ENCODE measurements around the gene CFI. TPM values are rescaled to one million over a fixed set of nuclear protein-coding genes. Genes with fewer than 3 reads are reported as not detected.

The CFI gene
- total RNA-seq (ENCODE audit: insufficient read depth, low replicate concordance), result 13.0 TPM

DNA sequence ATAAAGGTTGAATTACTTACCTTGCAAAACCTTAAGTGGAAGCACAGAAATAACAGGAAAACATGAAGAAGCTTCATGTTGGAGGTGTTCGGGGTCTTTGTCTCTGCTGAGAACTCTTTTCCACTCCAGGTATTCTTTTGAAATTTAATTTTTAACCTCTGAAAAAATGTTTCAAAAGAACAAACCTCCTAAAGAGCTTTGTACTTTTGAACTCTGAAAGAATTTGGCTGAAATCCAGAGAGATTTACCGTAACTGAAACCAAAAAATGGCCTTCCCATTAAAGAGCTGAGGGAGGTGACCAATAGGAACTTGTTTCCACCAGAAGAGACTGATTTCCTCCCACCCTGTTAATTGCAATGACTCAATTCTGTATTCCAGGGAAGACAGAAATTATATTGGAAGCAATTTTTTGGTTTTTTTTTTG, at the start of gene CFI:
TSS of gene CFI (minus strand) at position 105 of the 425 bp plus-strand sequence. CDS start at position 77, 28 bp downstream.
- peak; percentile 82 for DNase-seq (ENCODE audit: low spot score)

DNA sequence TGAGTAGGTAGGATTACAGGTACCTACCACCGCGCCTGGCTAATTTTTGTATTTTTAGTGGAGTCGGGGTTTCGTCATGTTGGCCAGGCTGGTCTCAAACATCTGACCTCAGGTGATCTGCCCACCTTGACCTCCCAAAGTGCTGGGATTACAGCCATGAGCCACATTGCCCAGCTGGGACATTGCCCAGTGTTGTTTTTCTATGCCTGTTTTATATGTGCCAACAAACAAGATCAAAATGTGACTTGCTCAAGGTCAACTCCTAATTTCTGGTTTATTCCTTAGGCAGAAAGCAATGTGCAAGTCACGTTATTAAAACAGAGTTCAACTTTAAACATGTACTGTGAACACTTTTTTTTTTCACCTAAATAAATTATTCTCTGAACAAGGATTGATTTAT, 48.8 kb upstream of the CFI start:
- no peak for DNase-seq (ENCODE audit: low spot score)

DNA sequence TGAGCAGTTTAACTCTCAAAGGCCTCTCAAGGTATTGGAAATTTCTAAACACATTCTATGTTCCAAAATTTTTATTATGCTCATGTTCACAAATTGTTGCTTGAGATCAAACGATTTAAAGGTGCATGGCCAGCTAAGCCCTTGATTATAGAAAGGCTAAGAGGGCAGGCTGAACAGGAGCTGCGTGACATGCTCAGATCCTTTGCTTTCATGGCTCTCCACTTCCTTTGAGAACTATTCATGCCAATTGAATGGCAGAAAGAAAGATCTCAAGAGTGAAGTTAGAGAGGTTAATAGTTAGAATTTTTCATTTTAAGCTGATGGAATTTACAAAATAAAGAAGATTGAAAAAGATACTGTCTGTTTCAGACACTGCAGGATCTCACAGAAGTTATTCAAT, 46.7 kb upstream of the CFI start:
- DNase-seq (ENCODE audit: low spot score), result no peak

DNA sequence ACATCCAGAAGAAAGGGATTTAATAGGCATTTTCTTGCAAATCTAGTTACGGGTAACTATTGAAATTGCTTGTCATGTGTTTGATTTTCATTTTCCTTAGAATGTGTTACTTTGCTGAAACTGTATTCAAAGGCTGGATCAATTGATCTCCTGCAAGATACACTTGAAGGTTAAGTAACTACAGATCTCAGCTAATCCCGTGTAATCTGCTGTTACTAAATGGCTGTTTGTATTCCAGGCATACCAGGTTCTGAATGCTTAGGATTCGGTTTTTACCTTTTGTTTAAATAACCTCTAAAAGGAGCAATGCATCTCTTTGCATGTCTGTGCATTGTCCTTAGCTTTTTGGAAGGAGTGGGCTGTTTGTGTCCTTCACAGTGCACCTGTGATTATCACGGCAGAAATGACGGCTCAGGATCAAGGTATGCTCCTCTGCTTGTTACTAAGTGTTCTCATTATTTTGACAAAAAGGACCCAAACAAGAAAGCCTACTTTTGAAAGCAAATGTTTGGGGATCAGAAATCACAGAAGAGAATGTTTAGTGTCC, 46.2 kb upstream of the CFI start, which contains the start of gene LRIT3:
TSS of gene LRIT3 (plus strand) at position 212 of the 547 bp plus-strand sequence. CDS start at position 307, 95 bp downstream.
- no peak for DNase-seq (ENCODE audit: low spot score)

DNA sequence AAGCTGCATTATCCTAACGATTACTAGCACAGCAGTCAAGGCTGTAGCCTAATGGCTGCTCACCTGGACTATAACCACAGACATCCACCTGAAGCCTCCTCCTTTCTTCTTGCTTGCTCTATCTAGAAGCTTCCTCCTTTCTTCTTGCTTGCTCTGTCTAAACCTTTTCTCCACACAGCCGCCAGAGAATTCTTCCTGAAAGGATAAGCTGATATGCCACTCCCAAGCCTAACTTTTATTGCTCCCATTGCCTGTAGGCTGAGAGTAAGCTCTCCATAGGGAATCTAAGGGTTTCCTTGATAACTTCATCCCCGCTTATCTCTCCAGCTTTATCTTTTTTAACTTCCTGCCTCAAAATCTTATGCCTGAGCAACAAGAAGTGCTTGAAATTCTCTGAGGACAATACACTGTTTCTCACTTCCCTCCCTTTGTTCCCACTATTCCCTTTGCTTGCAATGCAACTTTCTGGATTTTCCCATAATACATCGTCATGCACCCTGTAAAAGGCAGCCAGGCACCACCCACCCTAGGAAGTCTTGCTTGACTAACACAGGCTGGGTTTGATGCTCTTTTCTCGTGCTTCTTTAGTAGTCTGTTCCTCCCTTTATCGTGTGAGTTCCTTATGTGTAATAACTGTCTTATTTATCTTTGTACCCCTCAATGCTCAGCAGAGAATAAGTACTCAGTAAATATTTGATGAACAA, 44.7 kb upstream of the CFI start:
- peak; percentile 63 for DNase-seq (ENCODE audit: low spot score)

DNA sequence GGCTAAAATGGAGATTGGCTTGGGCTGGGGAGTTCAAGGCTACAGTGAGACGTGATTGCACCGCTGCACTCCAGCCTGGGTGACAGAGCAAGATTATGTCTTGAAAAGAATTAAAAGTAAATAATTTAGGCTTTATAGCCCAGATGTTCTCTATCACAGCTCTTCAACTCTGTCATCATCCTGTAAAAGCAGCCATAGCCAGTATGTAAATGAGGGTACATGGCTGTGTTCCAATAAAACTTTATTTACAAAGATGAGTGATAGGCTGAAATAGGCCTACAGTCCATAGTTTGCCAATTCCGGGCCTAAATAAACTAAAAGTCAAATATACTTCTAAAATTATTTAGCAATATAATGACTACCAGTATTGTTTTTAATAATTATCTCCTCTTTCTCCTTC, 35.2 kb upstream of the CFI start:
- no peak for DNase-seq (ENCODE audit: low spot score)

DNA sequence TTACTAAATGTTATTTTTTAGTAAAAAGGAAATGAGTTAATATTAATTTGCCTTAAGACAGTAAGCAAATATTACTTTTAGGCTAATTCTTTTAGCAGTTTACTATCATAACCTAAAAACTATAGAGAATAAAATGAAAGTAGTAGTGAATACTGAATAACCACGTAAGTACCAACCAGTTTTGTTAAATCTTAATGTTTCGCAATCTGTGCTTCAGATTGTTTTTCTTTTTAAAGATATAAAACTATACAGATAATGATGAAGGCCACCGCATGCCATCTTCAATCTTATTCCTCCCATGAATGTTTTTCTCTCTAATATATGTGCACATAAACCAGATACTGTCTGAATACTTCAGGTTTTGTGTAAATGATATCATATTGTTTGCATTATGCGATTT, 32.0 kb upstream of the CFI start:
- no peak for DNase-seq (ENCODE audit: low spot score)

DNA sequence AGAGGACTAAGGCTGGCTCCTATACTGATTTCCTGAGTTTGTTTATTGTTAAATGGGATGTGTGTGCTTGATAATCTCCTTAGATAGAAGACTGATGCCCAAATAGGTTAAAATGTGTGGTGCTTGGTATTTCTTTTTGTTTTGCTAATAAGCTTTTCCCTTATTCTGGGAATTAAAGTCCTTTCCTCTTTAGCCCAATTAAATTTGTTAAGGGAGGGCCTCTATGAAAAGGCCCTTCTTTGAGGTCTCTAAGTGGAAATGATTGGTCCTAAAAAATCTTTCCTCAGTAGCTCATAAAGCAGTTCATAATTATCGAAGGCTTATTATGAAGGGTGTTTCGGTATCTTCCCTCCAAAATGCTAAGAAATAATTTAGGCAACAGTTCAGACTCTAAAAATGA, 25.9 kb upstream of the CFI start, which contains the start of gene RRH:
TSS of gene RRH (plus strand) at position 301 of the 400 bp plus-strand sequence. CDS start at position 357, 56 bp downstream.
- no peak for DNase-seq (ENCODE audit: low spot score)

DNA sequence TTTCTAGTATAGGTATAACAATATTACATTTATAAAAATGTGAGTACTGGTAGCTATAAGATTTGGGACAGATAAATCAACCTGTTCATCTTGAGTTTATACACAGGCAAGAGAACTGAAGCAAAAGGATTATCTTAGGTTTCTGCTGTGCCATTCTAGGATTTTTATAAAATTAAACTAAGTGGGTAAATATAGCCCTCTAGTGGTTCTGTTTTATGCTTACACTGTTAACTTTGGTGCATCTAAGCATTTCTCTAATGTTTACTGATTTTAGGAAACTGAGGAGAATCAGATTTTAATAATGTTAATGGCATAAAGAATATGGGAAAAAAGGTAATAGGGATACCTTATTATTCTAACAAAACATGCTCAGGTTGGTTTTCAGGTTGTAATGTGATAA, 24.9 kb upstream of the CFI start:
- peak; percentile 54 for DNase-seq (ENCODE audit: low spot score)

DNA sequence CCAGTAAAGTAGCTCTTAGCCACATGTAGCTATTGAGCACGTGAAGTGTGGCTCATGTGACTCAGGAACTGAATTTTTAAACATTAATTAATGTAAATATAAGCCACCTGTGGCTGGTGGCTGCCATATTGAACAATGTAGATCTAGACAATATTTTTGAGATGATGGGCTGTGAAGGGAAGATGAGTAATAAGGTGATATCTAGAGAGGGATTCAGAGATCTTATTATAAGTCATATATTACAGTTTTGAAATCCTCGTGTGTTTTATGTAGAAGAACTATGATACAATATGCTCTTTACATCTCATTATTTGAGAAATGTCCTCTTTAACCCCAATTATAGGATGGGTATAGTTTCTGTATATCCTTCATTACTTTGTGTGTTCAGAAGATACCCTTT, 19.4 kb upstream of the CFI start:
- no peak for DNase-seq (ENCODE audit: low spot score)

DNA sequence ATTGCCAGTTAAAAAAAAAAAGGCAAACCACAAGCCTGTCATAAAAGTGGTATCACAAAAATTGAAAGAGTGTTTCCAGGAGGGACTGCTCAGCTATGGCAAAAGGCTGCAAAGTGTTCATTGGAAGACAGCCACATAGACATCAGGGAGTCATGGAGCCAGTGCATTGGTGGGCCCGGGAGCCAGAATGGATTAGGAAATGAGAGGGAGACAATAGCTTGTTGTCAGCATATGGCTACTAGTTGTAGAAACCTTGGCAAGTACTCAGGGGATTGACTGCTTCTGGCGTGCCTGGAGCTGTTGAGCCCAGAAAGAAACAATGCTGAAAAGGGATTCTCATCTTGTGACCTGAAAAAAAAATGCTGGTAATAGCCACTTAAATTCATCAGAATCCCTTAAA, 18.8 kb upstream of the CFI start:
- DNase-seq (ENCODE audit: low spot score), result no peak

DNA sequence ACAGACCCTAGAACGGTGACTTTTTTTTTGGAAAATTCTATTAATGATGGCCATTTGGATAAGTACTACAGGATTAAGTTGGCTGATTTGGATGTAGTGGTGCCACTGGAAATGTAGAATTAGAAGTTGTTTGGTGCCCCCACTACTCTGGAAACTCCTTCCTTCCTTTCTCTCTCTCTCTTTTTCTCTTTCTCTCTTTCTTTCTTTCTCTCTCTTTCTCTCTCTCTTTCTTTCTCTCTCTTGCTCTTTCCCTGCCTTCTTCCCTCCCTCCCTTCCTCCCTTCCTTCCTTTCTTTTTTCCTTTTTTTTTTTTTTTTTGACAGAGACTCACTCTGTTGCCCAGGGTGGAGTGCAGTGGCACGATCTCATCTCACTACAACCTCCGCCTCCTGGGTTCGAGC, 16.5 kb upstream of the CFI start:
- DNase-seq (ENCODE audit: low spot score), result no peak

DNA sequence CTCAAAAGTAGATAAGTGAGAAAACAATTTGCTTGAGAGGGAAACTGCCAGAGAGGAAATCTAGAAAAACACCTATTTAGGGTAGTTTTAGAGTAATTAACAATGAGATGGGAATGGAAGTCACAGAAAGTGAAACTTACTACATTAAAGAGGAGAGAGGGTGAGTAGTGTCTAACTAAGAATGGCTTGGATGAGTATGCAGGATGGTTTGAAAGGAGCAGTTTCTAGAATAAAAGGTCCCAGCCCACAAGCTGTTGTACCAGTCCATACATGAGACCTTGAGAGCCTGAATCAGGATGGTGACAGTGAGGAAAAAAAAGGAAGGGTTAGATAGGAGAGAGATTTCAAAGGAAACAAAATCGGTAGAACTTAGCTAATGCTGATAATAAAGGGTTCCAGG, 15.1 kb upstream of the CFI start:
- no peak for DNase-seq (ENCODE audit: low spot score)

DNA sequence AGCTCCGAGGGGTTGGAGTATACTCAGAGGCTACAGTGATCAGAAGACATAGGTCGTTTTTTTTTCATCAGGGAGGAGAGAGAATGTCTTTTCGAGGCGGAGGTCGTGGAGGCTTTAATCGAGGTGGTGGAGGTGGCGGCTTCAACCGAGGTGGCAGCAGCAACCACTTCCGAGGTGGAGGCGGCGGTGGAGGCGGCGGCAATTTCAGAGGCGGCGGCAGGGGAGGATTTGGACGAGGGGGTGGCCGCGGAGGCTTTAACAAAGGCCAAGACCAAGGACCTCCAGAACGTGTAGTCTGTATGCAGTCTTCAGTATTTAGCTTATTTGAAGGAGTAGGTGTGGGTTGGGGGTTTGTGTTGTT, 14.3 kb upstream of the CFI start:
- DNase-seq (ENCODE audit: low spot score), result no peak

DNA sequence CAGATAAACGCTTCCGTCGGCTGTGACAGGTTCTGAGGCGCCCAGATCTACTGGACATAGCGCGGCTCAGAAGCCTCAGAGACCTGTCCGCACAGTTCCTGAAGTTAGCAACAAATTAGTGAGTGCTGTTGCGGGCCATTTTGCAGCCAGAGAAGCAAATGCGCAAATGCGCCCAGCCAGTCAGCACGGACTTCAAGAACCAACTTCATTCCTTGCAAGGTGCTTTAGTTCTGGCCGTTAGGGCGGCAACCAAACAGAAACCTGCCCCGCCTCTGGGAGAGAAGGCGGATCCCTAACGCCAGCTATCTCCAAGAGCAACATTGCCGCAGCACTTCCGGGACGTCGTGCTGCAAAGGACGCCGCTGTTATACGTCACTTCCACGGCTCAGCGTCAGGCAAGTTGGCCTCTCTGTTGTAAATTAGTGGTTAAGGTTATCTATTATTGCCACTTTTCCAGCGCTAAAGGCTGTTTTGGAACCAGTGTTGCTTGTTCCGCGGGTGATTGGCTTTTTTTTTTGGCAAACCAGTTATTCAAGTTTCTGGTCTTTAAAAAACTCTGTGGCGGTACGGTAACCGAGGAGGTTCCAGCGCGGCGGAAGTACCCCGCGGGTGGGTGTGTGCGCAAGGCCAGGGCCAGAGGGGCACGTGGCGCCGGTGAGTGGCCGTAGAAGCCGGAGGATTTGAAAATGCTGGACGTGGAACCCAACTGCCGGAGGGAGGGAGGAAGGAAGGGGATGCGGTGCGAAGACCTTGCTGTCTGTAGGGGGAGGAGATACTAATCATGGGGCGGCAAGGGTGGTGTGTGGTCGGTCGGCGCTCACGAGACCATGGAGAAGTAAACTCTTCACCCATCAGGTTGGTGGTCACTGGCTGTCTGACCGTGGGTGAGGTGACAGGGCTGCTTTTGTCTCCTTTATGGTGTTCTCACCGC, 13.6 kb upstream of the CFI start, which contains the start of gene GAR1:
TSS of gene GAR1 (plus strand) at position 612 of the 931 bp plus-strand sequence. CDS start 403 bp downstream, outside the sequence.
- DNase-seq (ENCODE audit: low spot score), result peak; percentile 98

DNA sequence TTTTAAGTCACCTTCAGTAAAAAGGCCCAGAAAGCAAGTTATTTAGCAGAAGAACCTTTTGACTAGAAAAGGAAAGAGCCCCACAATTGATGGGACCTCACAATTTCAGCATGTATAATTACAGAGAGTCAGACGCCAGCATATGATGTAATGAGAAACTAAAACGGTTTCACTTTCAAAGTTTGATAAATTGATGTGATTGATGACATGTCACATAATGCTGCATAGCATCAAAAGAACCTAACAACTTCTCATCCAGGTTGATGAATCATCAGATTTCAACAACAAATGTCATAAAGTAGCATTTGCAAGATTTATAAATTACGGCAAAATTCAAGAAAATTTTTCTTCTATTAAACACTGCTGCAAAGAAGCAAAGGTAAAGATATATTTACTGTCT, 9.9 kb upstream of the CFI start:
- no peak for DNase-seq (ENCODE audit: low spot score)

DNA sequence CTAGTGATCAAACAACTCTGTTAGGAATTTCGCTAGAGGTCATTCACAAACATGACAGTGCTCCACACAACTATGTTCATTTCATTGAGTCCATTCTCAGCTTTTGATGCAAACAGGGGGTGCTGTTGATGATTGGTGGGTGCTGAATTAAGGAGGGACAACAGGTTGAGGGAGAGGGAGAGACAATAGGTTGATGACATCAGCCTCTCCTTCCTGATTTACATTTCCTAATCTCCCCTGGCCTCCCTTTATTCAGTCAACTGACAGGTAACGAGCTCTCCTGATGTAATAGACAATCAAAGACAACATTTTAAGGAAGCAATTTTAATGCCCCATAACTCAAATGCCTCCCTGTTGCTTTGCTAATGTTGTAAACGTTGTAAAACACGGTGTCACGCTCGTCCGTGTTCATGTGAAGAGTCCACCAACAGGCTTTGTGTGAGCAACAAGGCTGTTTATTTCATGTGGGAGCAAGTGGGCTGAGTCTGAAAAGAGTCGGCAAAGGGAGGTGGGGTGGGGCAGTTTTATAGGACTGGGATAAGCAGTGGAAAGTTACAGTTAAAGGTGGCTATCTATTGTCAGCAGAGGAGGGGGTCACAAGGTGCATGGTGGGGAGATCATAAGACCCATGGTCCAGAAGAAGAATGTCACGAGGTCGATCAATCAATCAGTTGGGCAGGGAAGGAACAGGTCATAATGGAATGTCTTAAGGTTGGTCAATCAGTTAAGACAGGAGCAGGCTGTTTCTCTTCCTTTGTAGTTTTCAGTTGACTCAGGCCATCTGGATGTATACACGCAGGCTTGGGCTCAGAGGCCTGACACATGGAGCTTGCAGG, 9.0 kb upstream of the CFI start:
- DNase-seq (ENCODE audit: low spot score), result no peak

DNA sequence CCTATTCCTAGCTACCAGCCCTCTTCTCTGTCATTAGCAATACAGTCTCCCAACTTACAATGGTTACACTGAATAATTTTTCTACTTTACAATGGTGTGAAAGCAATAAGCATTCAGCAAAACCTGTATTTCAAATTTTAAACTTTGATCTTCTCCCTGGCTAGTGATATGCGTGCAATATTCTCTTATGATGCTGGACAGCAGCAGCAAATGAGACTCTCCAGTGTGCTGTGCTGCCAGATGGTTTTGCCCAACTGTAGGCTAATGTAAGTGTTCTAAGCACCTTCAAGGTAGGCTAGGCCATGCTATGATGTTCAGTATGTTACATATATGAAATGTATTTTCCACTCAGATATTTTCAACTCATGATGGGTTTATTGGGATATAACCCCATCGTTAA, 7.9 kb upstream of the CFI start:
- no peak for DNase-seq (ENCODE audit: low spot score)

DNA sequence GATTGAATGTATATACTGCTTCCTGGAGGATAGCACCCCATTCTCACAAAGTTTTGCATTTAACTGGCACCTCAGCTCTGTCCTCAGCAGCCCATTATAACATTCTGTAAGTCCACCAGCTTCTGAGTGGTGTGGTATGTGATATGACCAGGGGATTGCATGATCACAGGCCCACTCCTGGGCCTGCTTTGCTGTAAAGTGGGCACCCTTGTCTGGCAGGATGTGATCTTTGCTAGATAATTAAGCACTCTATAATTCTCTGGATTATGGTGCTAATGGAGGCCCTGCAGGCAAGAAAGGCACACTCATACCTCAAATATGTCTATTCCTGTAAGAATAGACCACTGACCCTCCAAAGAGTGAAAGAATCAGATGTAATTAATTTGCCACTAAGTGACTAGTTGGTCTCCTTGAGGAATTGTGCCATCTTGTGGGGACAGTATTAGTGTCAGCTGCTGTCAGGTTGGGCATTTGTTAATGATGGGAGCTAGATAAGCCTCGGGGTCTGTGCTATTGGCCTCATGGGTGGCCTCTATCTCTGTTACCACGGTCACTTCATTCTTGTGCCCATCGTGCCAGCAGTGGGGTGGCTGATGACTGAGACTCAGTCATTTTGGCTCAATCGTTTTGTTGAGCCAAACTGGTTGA, 2.2 kb upstream of the CFI start:
- peak; percentile 34 for DNase-seq (ENCODE audit: low spot score)

DNA sequence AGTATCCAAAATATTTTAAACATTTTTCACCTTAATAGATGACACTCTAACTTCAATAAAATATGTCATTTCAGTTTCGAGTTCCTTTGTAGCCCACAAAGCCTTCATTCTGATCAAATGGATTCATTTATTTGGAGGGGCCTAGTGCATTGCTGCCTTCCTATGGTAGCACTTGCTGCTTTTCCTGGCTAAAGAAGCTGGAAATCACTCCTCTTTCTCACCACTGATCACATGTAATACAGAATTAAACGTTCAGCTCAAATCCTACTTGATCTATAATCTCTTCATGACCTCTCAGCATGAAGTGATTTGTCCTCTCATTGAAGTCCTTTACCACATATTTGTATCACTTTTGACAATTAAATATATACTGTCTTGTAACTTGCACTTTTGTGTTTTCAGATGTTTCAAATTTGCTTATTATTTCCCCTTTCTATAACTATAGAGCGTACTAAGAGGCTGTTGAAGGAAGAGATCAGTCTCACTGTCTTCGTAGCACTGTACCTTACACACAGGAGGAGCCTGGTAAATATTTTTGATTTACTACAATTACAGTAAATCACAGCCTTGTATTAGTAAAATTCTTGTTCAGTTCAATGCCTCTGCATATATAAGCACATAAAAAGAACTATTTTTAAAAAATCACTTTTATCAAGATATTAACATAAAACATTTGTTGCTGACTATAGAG, 555 bp downstream of the CFI start:
- DNase-seq (ENCODE audit: low spot score), result no peak

All from umbilical cord (tissue), 2 donors.